HG03565 (cell line): ENCODE data around the gene ZFR.

ENCODE experiments used
- ATAC-seq: cut with Tn5 transposase; IDR thresholded peaks from one replicate; pipeline ENCODE4 v1.9.1; 2021; ENCODE audit warnings: mild to moderate bottlenecking, moderate library complexity; ENCODE audit not compliant: unreplicated experiment

The ZFR gene

GRCh38 chr5:32444431-32445286 lies at the start of gene ZFR:
TSS of gene ZFR (minus strand) at chr5:32444740. CDS start at chr5:32444658, 82 bp downstream.
- peak; percentile 77 for ATAC-seq

GRCh38 chr5:32490972-32491557 lies 46.5 kb upstream of the ZFR start:
- ATAC-seq = no peak

- no peak for ATAC-seq
Measured at GRCh38 chr5:32489791-32490562, 45.4 kb upstream of the ZFR start.

DNA sequence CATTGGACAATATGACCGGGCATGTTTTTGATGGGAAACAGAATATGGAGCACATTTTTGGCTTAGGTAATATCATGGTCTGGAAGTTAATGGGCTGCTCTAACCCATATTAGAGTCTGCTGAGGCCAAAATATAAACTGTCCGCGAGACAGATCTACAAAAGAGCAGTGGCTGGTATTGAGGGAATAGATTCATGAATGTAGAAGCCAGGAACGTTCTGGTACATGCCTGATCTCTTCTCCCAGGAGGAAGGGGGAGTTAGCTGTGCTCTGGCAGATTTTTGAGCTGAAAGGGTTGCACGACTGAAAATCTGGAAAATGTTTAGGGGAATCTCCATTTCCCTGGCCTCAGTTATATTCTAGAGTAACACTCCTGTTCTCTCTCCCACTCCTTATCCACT lies 42.9 kb upstream of the ZFR start:
- no peak for ATAC-seq

GRCh38 chr5:32487008-32487407 lies 42.5 kb upstream of the ZFR start:
- ATAC-seq = no peak

- ATAC-seq = no peak
Measured at GRCh38 chr5:32482193-32482592, 37.7 kb upstream of the ZFR start.

- ATAC-seq = no peak
Measured at GRCh38 chr5:32479096-32479495, 34.6 kb upstream of the ZFR start.

- no peak for ATAC-seq
Measured at GRCh38 chr5:32476891-32477290, 32.4 kb upstream of the ZFR start.

DNA sequence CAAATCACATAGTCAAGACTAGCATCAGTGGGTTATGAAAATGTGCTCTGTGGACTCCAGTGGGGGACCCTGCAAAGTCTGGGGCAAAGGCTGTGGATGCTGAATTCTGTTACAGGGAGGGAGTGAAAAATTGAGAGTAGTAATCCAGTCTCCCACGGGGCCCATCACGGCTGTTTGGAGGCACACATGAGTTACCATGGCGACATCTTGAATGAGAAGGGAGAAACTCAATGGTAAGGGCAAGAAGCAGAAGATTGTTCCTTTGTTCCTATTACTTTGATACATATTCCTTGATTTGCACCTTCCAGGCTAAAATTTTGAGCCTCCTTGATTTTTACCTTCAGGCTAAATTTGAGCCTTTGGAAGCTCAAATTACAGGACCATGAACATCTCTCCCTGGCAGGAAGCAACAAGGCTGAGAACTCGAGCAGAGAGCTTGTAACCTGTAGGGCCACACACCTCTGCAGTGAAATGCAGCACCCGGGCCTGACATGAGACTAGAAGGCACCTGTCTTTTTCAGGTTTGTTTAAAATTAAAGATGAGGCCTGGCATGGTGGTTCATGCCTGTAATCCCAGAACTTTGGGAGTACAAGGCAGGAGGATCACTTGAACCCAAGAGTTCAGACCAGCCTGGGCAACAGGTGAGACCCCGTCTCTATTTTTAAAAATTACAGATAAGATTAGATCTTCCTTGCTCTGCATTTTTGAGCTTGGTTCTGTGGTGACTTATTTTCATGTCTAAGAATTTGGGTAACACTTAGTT lies 31.0 kb upstream of the ZFR start:
- ATAC-seq = no peak

- no peak for ATAC-seq
Measured at GRCh38 chr5:32474209-32474854, 29.8 kb upstream of the ZFR start.

- ATAC-seq = no peak
Measured at GRCh38 chr5:32473072-32473471, 28.5 kb upstream of the ZFR start.

DNA sequence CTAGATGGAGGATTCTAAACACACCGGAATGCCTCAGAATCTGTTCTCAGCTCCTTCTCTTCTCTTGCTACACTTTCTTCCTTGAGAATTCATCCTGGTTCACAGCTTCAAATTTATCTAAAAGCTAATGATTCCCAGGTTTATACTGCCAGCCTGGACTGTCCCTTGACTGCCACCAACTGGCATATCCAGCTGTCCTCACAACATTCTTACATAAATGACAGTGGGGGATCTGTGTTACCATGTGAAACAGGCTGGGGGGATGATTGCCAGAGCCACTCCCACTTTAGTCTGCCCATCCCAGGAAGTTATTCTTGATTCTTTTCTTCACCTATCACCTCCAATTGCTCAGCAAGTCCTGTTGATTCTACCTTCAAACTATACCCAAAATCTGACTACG lies 27.2 kb upstream of the ZFR start:
- no peak for ATAC-seq

DNA sequence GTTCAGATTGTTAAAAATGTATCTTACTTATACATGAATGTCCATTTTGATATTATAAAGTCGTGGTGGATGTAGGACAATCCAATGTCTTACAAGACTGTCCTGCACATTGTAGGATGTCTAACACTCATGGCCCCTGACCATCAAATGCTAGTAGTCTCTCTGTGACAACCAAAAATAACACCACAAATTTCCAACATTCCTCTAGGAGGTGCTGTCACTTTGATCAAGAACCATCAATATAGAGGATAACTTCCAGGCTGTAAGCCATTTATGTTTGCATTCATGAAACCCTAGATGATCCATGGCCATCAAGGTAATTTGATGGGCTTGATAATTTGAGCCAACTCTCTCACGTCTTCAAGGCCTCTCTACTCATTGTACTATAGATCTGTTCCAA lies 20.5 kb upstream of the ZFR start:
- no peak for ATAC-seq

DNA sequence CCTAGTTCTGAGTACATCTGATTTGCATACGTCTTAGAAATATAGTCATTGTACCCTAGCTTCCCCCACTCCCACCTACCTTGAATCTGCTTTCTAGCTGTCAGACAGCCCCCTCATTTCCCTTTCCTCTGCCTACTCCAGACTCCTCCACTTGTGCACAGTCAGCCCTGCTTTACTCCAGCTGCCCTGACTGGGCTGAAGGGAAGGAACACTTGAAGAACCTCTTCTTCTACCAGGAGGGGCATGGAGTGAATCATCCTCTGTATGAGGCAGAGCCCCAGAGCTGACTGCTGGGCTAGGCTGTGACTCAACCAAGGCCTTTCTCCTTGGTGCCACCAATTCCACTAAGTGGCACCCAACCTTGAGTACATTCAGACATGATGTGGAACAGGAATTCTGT lies 18.1 kb upstream of the ZFR start:
- no peak for ATAC-seq

DNA sequence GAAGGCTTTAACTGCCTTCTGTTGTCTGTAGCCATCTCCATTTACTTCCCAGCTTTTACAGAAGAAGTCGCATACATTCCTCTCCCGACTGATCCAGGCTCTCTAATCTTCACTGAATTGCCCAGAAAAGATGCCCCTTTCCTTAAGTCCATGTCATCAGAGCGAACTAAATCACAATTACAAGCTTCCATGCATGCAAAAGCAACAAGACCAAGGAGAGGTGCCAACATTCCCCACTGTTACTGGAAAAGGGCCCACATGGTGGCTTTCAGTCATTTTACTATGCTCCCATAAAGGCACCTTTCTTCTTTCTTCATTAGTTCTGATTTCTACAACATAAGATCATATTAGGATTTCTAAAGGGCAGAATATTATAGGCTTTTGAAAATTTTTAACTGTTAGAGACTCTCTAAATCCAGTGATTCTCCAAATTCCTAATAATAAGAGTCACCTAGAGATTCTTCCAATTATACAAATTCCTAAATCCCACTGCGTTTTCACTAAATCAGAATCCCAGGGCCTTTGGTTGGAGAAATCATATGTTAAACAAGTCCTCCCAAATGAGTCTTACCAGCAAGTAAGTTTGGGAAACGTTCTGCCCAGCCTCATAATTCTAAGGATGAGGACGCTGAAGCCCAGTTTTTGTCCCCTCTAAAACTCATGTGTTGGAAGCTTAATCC lies 17.0 kb upstream of the ZFR start:
- ATAC-seq = no peak

- no peak for ATAC-seq
Measured at GRCh38 chr5:32460702-32461101, 16.2 kb upstream of the ZFR start.

DNA sequence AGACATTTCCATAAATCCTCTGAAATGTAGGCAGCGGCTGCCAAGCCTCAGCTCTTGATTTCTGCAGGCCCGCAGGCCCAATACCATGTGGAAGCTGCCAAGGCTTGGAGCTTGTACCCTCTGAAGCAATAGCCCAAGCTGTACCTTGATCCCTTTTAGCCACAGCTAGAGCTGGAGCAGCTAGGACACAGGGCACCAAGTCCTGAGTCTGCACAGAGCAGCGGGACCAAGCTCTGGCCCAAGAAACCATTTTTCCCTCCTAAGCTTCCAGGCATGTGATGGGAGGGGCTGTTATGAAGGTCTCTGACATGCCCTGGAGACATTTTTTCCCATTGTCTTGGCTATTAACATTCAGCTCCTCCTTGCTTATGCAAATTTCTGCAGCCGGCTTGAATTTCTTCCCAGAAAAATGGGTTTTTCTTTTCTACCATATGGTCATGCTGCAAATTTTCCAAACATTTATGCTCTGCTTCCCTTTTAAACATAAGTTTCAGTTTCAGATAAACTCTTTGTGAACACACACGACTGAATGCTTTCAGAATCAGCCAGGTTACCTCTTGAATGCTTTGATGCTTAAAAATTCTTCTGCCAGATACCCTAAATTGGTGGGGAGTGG lies 14.4 kb upstream of the ZFR start:
- ATAC-seq = no peak

DNA sequence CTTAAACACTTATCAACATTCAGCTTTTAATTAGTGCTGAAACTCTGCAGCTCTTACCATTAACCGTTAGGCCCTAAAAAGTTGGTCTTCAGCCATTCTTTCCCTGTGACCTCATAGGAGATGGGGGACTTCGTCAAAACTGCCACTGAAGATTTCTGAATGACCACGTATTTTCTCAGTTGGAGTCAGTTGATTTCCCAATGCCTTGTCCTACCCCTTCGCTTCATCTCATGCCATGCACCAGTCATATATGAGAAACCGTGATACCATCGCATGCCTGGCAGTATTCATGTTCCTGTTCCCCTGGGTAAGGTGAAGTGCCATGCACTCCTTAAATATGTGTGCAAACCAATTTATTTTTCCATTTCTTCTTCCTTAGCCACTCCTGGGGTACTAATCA lies 10.8 kb upstream of the ZFR start:
- ATAC-seq = no peak

- ATAC-seq = no peak
Measured at GRCh38 chr5:32454821-32455220, 10.3 kb upstream of the ZFR start.

DNA sequence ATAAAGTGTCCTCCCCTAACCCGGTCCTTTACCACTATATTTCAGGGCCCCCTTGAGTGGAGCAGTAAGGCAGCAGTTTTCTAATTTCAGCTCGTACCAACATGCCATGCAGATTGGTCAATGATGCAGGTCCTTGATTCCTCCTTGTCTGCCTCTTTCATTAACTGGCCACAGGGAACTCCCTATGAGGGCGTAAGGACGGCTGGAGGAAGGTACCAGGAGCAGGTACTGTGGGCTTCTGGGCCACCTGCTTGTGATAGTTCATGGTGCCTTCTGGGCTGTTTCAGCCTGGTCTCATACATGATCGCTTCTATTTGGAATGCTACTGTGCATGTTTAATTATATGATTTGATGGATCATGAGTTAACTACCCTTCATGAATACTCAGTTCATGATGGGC lies 9.4 kb upstream of the ZFR start:
- no peak for ATAC-seq
